ENCODE data around the gene MRPL21. TPM values are rescaled to one million over a fixed set of nuclear protein-coding genes. Genes with fewer than 3 reads are reported as not detected.
A peak's percentile ranks its signal among the peaks of the same experiment; 100 is the strongest.

Gene MRPL21
- polyA plus RNA-seq, 3 donors = 78.5 to 84.5 (median 82.6) TPM

GRCh38 chr11:68927280-68928135 is 23.9 kb upstream of the MRPL21 start:
- no peak for DNase-seq (ENCODE audit: extremely low read depth in 1 of 11, low read depth in 9 of 11, low spot score in 4 of 11)

- no peak for DNase-seq (ENCODE audit: extremely low read depth in 1 of 11, low read depth in 9 of 11, low spot score in 4 of 11)
Measured at GRCh38 chr11:68925611-68926010, 22.0 kb upstream of the MRPL21 start.

GRCh38 chr11:68924073-68924925 is 20.7 kb upstream of the MRPL21 start:
- no peak for DNase-seq (ENCODE audit: extremely low read depth in 1 of 11, low read depth in 9 of 11, low spot score in 4 of 11)

GRCh38 chr11:68923614-68924013 is 20.0 kb upstream of the MRPL21 start:
- no peak for DNase-seq (ENCODE audit: extremely low read depth in 1 of 11, low read depth in 9 of 11, low spot score in 4 of 11)

- no peak for DNase-seq (ENCODE audit: extremely low read depth in 1 of 11, low read depth in 9 of 11, low spot score in 4 of 11)
Measured at GRCh38 chr11:68916439-68916838, 12.8 kb upstream of the MRPL21 start.

GRCh38 chr11:68914761-68915160 is 11.1 kb upstream of the MRPL21 start:
- DNase-seq (ENCODE audit: extremely low read depth in 1 of 11, low read depth in 9 of 11, low spot score in 4 of 11) = no peak

- DNase-seq (ENCODE audit: extremely low read depth in 1 of 11, low read depth in 9 of 11, low spot score in 4 of 11) = no peak
Measured at GRCh38 chr11:68913188-68913587, 9.6 kb upstream of the MRPL21 start.

- no peak for DNase-seq (ENCODE audit: extremely low read depth in 1 of 11, low read depth in 9 of 11, low spot score in 4 of 11)
Measured at GRCh38 chr11:68912254-68912653, 8.6 kb upstream of the MRPL21 start.

GRCh38 chr11:68911731-68912130 is 8.1 kb upstream of the MRPL21 start:
- DNase-seq (ENCODE audit: extremely low read depth in 1 of 11, low read depth in 9 of 11, low spot score in 4 of 11) = no peak

GRCh38 chr11:68910965-68911364 is 7.3 kb upstream of the MRPL21 start:
- DNase-seq (ENCODE audit: extremely low read depth in 1 of 11, low read depth in 9 of 11, low spot score in 4 of 11) = no peak

GRCh38 chr11:68908273-68908672 is 4.6 kb upstream of the MRPL21 start:
- no peak for DNase-seq (ENCODE audit: extremely low read depth in 1 of 11, low read depth in 9 of 11, low spot score in 4 of 11)

GRCh38 chr11:68905421-68906360 is 2.1 kb upstream of the MRPL21 start:
- DNase-seq (ENCODE audit: extremely low read depth in 1 of 11, low read depth in 9 of 11, low spot score in 4 of 11) = no peak

- peak in 1 of 11 donors; percentile 19 for DNase-seq (ENCODE audit: extremely low read depth in 1 of 11, low read depth in 9 of 11, low spot score in 4 of 11)
Measured at GRCh38 chr11:68904248-68904847, 716 bp upstream of the MRPL21 start.

- no peak for DNase-seq (ENCODE audit: extremely low read depth in 1 of 11, low read depth in 9 of 11, low spot score in 4 of 11)
Measured at GRCh38 chr11:68900835-68901381, 2.7 kb downstream of the MRPL21 start.

- no peak for DNase-seq (ENCODE audit: extremely low read depth in 1 of 11, low read depth in 9 of 11, low spot score in 4 of 11)
Measured at GRCh38 chr11:68897441-68897840, 6.2 kb downstream of the MRPL21 start.

GRCh38 chr11:68896171-68896959 is 7.3 kb downstream of the MRPL21 start:
- no peak for DNase-seq (ENCODE audit: extremely low read depth in 1 of 11, low read depth in 9 of 11, low spot score in 4 of 11)

- DNase-seq (ENCODE audit: extremely low read depth in 1 of 11, low read depth in 9 of 11, low spot score in 4 of 11) = no peak
Measured at GRCh38 chr11:68893282-68893681, 10.3 kb downstream of the MRPL21 start.

- DNase-seq (ENCODE audit: extremely low read depth in 1 of 11, low read depth in 9 of 11, low spot score in 4 of 11) = no peak
Measured at GRCh38 chr11:68892576-68892975, 11.1 kb downstream of the MRPL21 start.

Data from renal cortex interstitium (tissue), 11 donors.